Neural cell (in vitro differentiated cells): ENCODE measurements around the gene THAP7. TPM values are rescaled to one million over a fixed set of nuclear protein-coding genes. Genes with fewer than 3 reads are reported as not detected.

ENCODE experiments used
- polyA plus RNA-seq: library from polyadenylated mRNA; depleted of rRNA; stranded (reverse); fragments of >200 nt; gene quantifications from 2 replicates; pipeline ENCODE4 v1.2.3, GENCODE V29; 2014
- small RNA-seq, 3 experiments: library from RNA; depleted of rRNA; stranded (forward); fragments of <200 nt; gene quantifications; one replicate each; pipeline ENCODE3, GENCODE V24; 2012

Gene THAP7
- polyA plus RNA-seq, 1 donor from 2014 or later = 28.7 TPM

Small RNAs within 50 kb of the gene (small RNA-seq; reads per million reads assigned to genes)
- gene MIR649 = 0 reads per million in 3 experiments

Other genes with a start within 250 kb of the THAP7 start
- gene SERPIND1, start 228.0 kb downstream of the THAP7 start, polyA plus RNA-seq = not detected in 2 replicates
- gene PI4KA, start 143.3 kb downstream of the THAP7 start, polyA plus RNA-seq = 42.2 and 48.0 TPM in 2 replicates
- gene SNAP29, start 143.1 kb downstream of the THAP7 start, polyA plus RNA-seq = 6.7 and 7.0 TPM in 2 replicates
- 46.8 and 50.2 TPM in 2 replicates for gene CRKL, start 84.7 kb downstream of the THAP7 start, polyA plus RNA-seq
- 1.1 TPM in 1 of 2 replicates, not detected in the other for gene AIFM3, start 34.9 kb downstream of the THAP7 start, polyA plus RNA-seq
- 114 and 122 TPM in 2 replicates for gene LZTR1, start 19.8 kb downstream of the THAP7 start, polyA plus RNA-seq
- 0.17 and 0.48 TPM in 2 replicates for gene P2RX6, start 13.0 kb upstream of the THAP7 start, polyA plus RNA-seq
- gene SLC7A4, start 30.4 kb upstream of the THAP7 start, polyA plus RNA-seq = not detected in 2 replicates
- not detected in 2 replicates for gene LRRC74B, start 43.8 kb upstream of the THAP7 start, polyA plus RNA-seq